AG10803 (cell line): Measurements from ENCODE around the gene GNPTAB.
A peak's percentile ranks its signal among the peaks of the same experiment; 100 is the strongest.

ENCODE experiments used
- DNase-seq: peaks from one replicate; pipeline ENCODE4 v3.0.0; 2010; ENCODE audit warnings: low read depth
- H3K4me3 ChIP-seq: 2 replicates; pipeline ENCODE4 v1.5.1; 2011; ENCODE audit warnings: mild to moderate bottlenecking, low read length, control low read depth
- TF ChIP-seq, protein P1 (sequence below): conservative IDR thresholded peaks from 2 replicates; pipeline ENCODE4 v1.5.1; 2011; ENCODE audit warnings: mild to moderate bottlenecking, low read length, control low read depth, inconsistent platforms

Gene GNPTAB

DNA sequence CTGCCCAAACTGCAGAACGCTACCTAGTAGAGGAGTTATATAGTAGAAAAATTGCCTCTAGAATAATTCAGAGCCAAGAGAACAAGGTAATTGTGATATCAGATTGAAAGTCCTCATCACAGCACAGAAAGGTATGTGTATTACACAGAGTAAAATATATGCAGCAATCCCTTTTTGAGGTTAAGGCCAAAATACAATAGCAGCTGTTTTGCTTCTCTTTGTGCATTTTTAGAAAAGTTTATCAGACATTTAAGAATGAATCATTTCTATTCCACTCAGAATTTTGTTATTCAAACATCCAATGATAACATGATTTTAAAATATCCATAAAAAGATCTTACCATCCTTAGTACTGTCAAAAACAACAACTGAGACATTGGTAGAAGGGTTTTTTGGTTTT lies 45.1 kb downstream of the GNPTAB start:
- DNase-seq = no peak
- TF ChIP-seq, protein P1, sequence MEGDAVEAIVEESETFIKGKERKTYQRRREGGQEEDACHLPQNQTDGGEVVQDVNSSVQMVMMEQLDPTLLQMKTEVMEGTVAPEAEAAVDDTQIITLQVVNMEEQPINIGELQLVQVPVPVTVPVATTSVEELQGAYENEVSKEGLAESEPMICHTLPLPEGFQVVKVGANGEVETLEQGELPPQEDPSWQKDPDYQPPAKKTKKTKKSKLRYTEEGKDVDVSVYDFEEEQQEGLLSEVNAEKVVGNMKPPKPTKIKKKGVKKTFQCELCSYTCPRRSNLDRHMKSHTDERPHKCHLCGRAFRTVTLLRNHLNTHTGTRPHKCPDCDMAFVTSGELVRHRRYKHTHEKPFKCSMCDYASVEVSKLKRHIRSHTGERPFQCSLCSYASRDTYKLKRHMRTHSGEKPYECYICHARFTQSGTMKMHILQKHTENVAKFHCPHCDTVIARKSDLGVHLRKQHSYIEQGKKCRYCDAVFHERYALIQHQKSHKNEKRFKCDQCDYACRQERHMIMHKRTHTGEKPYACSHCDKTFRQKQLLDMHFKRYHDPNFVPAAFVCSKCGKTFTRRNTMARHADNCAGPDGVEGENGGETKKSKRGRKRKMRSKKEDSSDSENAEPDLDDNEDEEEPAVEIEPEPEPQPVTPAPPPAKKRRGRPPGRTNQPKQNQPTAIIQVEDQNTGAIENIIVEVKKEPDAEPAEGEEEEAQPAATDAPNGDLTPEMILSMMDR = no peak
- H3K4me3 ChIP-seq = no peak overlapping the region

- no peak for DNase-seq
- TF ChIP-seq, protein P1 = no peak
- H3K4me3 ChIP-seq = no peak overlapping the region
Measured at GRCh38 chr12:101784376-101784775, 46.4 kb downstream of the GNPTAB start.

GRCh38 chr12:101783838-101784237 lies 46.9 kb downstream of the GNPTAB start:
- TF ChIP-seq, protein P1 = no peak
- H3K4me3 ChIP-seq = no peak overlapping the region

GRCh38 chr12:101783150-101783549 lies 47.6 kb downstream of the GNPTAB start:
- DNase-seq = peak; percentile 38
- TF ChIP-seq, protein P1 = no peak
- no peak overlapping the region for H3K4me3 ChIP-seq

More at GRCh38 chr12:101783838-101784237, 46.9 kb downstream of the GNPTAB start:
- DNase-seq = no peak

DNA sequence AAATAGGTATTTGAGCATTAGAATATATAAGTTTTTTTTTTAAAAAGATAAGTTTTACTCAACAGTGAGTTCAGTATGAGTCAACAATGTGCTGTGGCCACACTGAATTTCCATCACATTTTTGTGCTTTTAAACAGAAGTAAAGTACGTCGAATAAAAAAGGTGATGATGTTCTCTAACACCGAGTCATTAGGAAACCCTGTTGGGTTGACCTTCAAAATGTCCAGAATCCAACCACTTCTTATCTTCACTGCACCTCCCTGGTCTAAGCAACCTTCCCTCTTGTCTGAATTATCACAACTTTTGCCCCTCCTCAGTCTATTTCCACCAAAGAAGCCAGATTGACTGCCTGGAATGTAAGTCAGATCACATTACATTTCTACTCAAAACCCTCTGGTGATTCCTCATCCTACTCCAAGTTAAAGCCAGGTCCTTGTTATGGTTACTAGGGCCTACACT lies 48.5 kb downstream of the GNPTAB start:
- TF ChIP-seq, protein P1 = no peak
- peak; percentile 46 for DNase-seq
- no peak overlapping the region for H3K4me3 ChIP-seq

- DNase-seq = no peak
- H3K4me3 ChIP-seq = no peak overlapping the region
- TF ChIP-seq, protein P1 = no peak
Measured at GRCh38 chr12:101781834-101782233, 48.9 kb downstream of the GNPTAB start.

- DNase-seq = no peak
- TF ChIP-seq, protein P1 = no peak
- H3K4me3 ChIP-seq = no peak overlapping the region
Measured at GRCh38 chr12:101780599-101780998, 50.2 kb downstream of the GNPTAB start.
